Loucy (cell line): ENCODE results near the gene CLIC3.

Source experiments
- CTCF ChIP-seq: fragments of 200-600 bp; sonication (generic); conservative IDR thresholded peaks from 2 replicates; pipeline ENCODE4 v1.5.1; 2014; ENCODE audit warnings: mild to moderate bottlenecking, antibody characterized with exemption, low read length
- EZH2phosphoT487 ChIP-seq: fragments of 200-600 bp; IDR thresholded peaks from 2 replicates; pipeline ENCODE4 v1.6.1; 2018; ENCODE audit warnings: antibody characterized with exemption, mild to moderate bottlenecking, moderate library complexity, borderline replicate concordance

DNA sequence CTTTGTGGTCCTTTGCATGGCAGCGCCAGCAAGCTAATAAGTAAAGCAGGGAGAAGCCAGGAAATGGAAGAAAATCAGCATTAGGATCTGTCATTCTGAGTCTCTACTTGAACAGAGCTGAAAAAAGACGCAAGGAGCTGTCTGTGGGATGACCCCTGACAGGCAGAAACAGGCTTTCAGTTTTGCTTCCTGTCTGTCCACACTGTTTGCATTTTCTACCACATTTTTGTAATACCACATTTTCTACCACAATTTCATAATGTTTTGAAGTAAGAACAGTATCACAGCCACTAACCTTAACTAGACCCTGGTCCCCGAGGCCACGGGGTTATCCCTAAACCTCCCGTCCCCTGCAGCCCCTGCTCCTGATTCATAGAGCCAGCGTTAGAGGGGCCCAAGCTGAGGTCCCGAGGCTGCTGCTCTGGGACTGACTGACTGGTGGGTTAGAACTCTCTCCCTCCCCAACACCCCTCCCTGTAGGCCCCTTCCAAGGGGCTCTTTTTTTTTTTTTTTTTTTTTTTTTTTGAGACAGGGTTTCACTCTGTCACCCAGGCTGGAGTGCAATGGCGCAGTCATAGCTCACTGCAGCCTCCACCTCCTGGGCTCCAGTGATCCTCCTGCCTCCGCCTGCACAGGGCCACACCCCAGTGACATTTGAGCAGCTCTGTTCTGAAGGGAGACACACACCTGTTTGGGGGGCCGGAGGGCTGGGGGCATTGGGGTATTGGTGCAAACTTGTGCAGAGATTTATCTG lies 4.0 kb upstream of the CLIC3 start:
- TF ChIP-seq CTCF (no peak), EZH2phosphoT487 (no peak)
